Nephron (organoid): Measurements from ENCODE around the gene ARL10.

Source experiments
- H3K27ac Mint-ChIP-seq, 3 experiments: 2 replicates each; pipeline ENCODE4 v1.8.0; 2020; ENCODE audit warnings: mixed read lengths in 3 of 3, mild to moderate bottlenecking in 2 of 3, moderate library complexity in 1 of 3
- H3K27me3 Mint-ChIP-seq: 2 replicates; pipeline ENCODE4 v1.8.0; 2021; ENCODE audit warnings: low read depth, mild to moderate bottlenecking, moderate library complexity, mixed read lengths
- H3K36me3 Mint-ChIP-seq: 2 replicates; pipeline ENCODE4 v1.8.0; 2020; ENCODE audit warnings: low read depth, mixed read lengths
- H3K4me1 Mint-ChIP-seq: 2 replicates; pipeline ENCODE4 v1.8.0; 2020; ENCODE audit warnings: mixed read lengths
- H3K4me3 Mint-ChIP-seq, 3 experiments: 2 replicates each; pipeline ENCODE4 v1.8.0; 2020; ENCODE audit warnings: mild to moderate bottlenecking in 3 of 3, mixed read lengths in 3 of 3, moderate library complexity in 2 of 3
- H3K9me3 Mint-ChIP-seq: 2 replicates; pipeline ENCODE4 v1.8.0; 2020; ENCODE audit warnings: mixed read lengths
- CTCF ChIP-seq, 3 experiments: fragments of 200-600 bp; sonication (generic); IDR thresholded peaks; one replicate each; pipeline ENCODE4 v1.5.0; 2021; ENCODE audit warnings: antibody characterized with exemption in 3 of 3; ENCODE audit not compliant: unreplicated experiment in 3 of 3

Gene ARL10

GRCh38 chr5:176408590-176408989 lies 43.3 kb downstream of the ARL10 start:
- Mint-ChIP-seq H3K9me3 (no peaks in the 10 kb centered on the region), H3K36me3 (peaks cover 11% of the 10 kb centered on the region)
- no peak for TF ChIP-seq CTCF (IDR thresholded peaks at IDR 0.05; ENCODE audit: unreplicated experiment in 3 of 3)

GRCh38 chr5:176409765-176410164 lies 44.5 kb downstream of the ARL10 start:
- TF ChIP-seq CTCF (IDR thresholded peaks at IDR 0.05; ENCODE audit: unreplicated experiment in 3 of 3), result no peak
- Mint-ChIP-seq H3K36me3 (peaks cover 11% of the 10 kb centered on the region), H3K4me1 (peaks cover 3% of the 10 kb centered on the region), H3K4me3 (no peak overlapping the region), H3K9me3 (no peaks in the 10 kb centered on the region), H3K27me3 (no peaks in the 10 kb centered on the region), H3K27ac (no peak overlapping the region)

More at GRCh38 chr5:176408590-176408989, 43.3 kb downstream of the ARL10 start:
- no peak overlapping the region for H3K27ac Mint-ChIP-seq
- H3K4me3 Mint-ChIP-seq, result no peak overlapping the region
- no peaks in the 10 kb centered on the region for H3K27me3 Mint-ChIP-seq
- H3K4me1 Mint-ChIP-seq, result no peaks in the 10 kb centered on the region

DNA sequence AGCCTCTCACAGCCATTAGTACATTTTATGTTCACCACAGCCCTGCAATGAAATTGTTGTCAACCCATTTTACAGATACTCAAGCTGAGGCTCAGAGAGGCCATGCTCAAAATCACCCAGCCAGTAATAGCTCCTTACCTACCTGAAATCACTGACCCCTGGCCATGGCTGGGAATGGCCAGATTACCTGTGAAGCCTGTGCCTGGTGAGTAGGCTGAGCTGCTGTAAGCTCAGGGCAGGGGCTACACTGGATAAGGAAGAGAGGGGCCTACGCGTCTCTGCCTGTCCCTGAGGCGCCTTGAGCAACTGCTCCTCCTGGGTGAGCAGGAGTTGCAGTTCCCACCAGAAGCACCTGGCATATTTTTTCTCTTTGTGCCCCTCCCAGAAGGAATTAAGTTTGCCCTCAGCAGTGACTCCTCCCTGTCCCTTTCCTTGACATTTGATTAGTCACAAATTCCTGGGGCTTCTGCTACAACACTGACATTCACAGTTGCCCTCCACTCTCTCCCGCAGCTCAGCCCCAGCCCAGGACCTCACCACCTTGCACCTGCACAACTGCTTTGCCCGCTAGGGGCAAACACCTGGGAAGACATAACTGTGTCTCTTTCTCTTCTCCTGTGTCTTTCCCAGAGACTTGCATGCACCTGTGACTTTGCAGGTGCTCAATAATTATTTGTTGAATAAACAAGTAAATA lies 45.3 kb downstream of the ARL10 start:
- Mint-ChIP-seq H3K27me3 (no peaks in the 10 kb centered on the region), H3K4me1 (peaks cover 12% of the 10 kb centered on the region), H3K9me3 (no peaks in the 10 kb centered on the region), H3K27ac (no peak overlapping the region), H3K4me3 (no peak overlapping the region), H3K36me3 (peaks cover 11% of the 10 kb centered on the region)
- TF ChIP-seq CTCF (IDR thresholded peaks at IDR 0.05; ENCODE audit: unreplicated experiment in 3 of 3), result no peak

- H3K9me3 Mint-ChIP-seq, result no peaks in the 10 kb centered on the region
- TF ChIP-seq CTCF (IDR thresholded peaks at IDR 0.05; ENCODE audit: unreplicated experiment in 3 of 3), result no peak
- no peaks in the 10 kb centered on the region for H3K27me3 Mint-ChIP-seq
- H3K4me3 Mint-ChIP-seq, result peak overlapping the region; percentile 27 to 33 (median 27)
- peaks cover 9% of the 10 kb centered on the region for H3K36me3 Mint-ChIP-seq
- peaks cover 13% of the 10 kb centered on the region for H3K4me1 Mint-ChIP-seq
- peak overlapping the region in 1 of 3 experiments; percentile 28 for H3K27ac Mint-ChIP-seq
Measured at GRCh38 chr5:176412517-176413254, 47.4 kb downstream of the ARL10 start.

DNA sequence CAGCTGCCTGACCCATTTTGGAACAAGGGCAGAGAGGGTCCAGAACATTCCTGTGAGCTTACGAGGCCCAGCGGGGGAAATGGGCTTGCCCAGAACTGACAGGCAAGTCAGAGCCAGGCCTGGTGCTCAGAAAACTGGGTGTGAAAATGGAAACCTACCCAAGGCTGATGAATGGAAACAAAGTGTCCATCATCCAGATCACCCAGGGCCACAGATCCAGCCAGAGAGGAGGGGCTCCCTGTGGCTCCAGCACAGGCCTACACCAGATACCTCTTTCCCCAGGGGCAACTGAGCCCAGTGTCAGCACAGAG lies 47.9 kb downstream of the ARL10 start:
- TF ChIP-seq CTCF (IDR thresholded peaks at IDR 0.05; ENCODE audit: unreplicated experiment in 3 of 3), result no peak
- Mint-ChIP-seq H3K36me3 (peaks cover 6% of the 10 kb centered on the region), H3K27ac (no peak overlapping the region), H3K9me3 (no peaks in the 10 kb centered on the region), H3K4me3 (peak overlapping the region in 2 of 3 experiments; percentile 27 to 33), H3K4me1 (peaks cover 13% of the 10 kb centered on the region), H3K27me3 (peaks cover 4% of the 10 kb centered on the region)
